Activated CD4-positive, CD25-positive, alpha-beta regulatory T cell treated with anti-CD3 and anti-CD28 coated beads, Interleukin-2, amount 50 U/mL, for 72 hours (primary cell): ENCODE results near the gene MRPS24.
"Not testable (repeated sequence)": the region's sequence is repeated elsewhere in the genome, so short reads cannot be mapped to it uniquely, and the experiment has no call there.

Experiments
- DNase-seq: peaks from one replicate; pipeline ENCODE4 v3.0.0; 2021

Gene MRPS24

DNA sequence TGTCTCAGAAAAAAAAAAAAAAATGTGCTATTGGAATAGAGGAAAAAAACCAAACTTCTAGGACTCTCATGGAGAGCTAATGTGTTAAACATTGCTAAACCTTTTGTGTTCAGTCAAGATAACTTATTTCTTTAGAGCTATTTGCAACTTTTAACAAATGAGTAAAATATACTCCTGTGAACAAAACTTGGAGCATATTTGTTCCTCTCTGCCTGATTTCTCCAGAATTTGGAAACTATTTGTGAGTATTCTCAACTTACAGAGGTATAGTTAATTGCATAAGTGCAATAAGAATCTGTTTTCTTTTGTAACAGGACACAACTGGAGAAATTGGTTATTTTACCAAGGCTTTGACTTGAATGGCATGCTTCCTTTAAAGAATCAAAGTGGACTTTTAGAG lies 38.4 kb downstream of the MRPS24 start:
- not testable (repeated sequence) for DNase-seq

DNA sequence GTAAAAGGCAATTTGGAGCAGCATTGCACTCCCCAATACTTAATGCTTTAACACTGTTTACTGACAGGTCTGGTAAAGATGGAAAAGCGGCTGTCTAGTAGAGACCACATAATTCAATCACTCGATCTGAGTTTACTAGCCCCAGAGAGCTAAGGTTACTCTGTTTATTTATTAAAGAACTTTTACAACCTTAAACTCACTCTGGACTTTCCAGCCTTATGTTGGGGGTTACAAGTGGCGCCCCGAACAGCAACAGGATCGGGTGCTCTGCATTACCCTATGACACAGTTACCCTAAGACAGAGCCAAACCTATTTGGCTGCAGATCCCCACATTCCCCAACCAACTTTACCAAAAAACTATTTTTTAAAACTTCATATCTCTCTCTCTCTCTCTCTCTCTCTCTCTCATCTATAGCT lies 43.9 kb downstream of the MRPS24 start:
- DNase-seq: no peak

DNA sequence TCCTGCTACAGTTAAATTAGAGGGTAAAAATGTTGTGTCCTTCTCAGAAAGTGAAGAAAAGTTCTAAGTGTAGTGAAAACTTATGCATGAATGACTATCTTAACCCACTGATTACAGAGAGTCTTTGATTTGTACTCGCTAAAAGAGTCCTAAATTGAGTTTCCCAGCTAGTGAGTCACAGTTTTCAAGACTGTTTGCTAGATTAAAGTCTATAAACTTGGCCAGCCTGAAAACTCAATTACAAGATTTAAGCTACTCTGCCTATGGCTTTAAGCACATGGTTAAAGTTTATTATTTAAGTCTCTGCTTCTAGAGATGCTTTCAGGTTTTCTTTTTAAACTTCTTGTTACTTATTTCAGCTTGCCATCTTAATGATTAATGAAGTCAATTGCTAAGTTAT lies 44.4 kb downstream of the MRPS24 start:
- DNase-seq: no peak

DNA sequence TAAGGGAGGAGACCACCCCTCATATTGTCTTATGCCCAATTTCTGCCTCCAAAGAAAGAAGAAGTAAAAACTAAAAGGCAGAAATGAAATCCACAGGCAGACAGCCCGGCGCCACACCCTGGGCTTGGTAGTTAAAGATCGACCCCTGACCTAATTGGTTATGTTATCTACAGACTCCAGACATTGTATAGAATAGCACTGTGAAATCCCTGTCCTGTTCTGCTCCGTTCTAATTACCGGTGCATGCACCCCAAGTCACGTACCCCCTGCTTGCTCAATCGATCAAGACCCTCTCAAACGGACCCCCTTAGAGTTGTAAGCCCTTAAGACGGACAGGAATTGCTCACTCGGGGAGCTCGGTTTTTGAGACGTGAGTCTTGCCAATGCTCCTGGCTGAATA lies 44.8 kb downstream of the MRPS24 start:
- DNase-seq: not testable (repeated sequence)

DNA sequence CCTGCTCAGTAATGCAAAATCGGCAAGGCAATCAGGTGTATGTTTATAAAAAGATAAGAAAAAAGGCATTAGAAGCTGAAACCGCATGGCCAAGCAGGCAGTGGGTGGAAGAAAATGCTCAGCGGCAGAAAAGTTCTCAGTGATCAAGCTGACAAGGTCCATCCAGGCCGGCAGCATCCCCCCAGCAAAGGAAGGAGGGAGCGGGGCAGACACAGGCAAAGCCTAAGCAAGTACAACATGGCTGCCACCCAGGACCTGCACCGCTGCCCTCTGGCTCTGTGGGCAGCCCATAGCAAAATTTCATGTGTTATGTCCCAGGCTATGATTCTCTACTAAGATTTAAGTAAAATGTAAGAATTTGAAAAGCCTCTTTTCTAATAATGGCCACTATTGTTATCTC lies 45.4 kb downstream of the MRPS24 start:
- DNase-seq: no peak

DNA sequence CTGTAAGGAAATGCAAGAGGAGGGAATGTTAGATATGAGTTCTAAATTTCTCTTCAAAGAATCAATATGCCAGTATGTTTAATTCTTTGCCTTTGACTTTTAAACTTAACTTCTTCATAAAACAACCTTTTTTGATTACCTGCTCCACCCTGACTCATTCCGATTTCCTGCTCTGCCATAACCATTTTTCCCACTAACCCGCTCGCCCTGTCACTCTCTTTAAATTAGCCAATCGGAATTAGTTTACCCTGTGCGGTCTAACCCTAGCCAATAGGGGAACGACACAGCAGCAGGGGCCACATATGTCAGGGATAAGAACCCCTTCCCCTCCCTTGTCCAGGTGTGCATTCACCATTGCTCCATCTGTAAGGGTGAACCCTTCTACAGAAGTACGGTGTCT lies 45.9 kb downstream of the MRPS24 start:
- not testable (repeated sequence) for DNase-seq
